HG02981 (cell line): Measurements from ENCODE around the gene SPATA25.
"Not testable (repeated sequence)": the region's sequence is repeated elsewhere in the genome, so short reads cannot be mapped to it uniquely, and the experiment has no call there.

Source experiments
- ATAC-seq: cut with Tn5 transposase; IDR thresholded peaks from one replicate; pipeline ENCODE4 v1.9.1; 2021; ENCODE audit warnings: mild to moderate bottlenecking, moderate library complexity; ENCODE audit not compliant: unreplicated experiment

SPATA25 gene

DNA sequence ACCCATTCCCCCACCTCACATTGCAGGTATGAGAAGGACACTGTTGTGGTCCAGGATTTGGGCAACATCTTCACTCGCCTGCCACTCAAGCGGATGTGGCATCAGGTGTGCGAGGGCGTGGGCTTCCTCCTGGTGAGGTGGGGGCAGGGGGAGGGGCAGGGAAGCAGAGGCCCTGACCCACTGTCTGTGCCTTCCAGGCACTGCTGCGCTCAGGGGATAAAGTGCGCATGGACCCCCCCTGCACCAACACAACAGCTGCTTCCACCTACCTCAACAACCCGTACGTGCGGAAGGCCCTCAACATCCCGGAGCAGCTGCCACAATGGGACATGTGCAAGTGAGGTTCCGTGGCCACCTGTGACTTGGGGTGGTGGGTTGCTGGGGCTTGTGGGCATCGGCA lies 7.4 kb upstream of the SPATA25 start:
- no peak for ATAC-seq

DNA sequence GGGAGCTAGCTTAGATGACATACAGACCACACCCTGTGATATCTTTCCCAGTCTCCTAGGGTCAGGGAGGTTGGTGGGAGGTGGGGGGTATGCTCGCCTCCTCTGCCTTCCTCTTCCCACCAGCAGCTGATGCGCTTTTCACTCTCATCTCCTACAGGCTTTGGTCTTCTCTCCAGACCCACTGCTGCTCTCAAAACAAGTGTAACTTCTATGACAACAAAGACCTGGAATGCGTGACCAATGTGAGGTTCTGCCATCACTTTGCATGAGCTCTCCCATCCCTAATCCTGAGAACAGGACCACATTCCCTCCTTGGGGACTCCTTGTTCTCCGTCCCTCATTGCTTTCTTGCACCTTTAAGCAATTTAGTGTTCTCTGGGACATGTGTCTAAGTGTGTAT lies 6.4 kb upstream of the SPATA25 start:
- ATAC-seq = no peak

DNA sequence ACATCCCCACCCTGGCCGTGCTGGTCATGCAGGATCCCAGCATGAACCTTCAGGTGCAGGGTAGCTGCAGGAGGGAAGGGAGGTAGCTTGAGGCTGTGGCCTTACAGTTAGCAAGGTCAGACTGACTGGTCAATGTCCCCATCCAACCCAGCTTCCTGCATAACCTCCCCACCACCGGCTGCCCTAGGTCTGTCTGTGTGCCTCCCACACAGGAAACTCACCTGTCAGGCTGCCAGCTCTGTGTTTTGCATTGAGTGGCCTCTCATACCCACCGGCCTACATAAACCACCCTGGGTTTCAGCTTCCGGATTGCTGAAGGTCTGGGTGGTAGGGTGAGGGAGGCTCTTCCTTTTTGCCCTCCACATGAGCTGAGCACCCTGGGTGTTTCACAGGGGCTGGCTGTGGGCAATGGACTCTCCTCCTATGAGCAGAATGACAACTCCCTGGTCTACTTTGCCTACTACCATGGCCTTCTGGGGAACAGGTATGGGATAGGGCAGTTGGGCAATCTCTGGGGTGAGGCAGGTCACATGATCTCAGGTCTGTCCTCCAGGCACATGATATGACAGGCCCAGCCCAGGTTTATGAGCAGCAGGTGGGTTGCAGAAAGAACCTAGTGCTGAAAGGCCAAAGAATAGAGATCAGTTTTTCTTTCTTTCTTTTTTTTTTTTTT lies 5.5 kb upstream of the SPATA25 start:
- ATAC-seq = no peak

GRCh38 chr20:45892049-45892825 lies 4.8 kb upstream of the SPATA25 start:
- no peak for ATAC-seq

DNA sequence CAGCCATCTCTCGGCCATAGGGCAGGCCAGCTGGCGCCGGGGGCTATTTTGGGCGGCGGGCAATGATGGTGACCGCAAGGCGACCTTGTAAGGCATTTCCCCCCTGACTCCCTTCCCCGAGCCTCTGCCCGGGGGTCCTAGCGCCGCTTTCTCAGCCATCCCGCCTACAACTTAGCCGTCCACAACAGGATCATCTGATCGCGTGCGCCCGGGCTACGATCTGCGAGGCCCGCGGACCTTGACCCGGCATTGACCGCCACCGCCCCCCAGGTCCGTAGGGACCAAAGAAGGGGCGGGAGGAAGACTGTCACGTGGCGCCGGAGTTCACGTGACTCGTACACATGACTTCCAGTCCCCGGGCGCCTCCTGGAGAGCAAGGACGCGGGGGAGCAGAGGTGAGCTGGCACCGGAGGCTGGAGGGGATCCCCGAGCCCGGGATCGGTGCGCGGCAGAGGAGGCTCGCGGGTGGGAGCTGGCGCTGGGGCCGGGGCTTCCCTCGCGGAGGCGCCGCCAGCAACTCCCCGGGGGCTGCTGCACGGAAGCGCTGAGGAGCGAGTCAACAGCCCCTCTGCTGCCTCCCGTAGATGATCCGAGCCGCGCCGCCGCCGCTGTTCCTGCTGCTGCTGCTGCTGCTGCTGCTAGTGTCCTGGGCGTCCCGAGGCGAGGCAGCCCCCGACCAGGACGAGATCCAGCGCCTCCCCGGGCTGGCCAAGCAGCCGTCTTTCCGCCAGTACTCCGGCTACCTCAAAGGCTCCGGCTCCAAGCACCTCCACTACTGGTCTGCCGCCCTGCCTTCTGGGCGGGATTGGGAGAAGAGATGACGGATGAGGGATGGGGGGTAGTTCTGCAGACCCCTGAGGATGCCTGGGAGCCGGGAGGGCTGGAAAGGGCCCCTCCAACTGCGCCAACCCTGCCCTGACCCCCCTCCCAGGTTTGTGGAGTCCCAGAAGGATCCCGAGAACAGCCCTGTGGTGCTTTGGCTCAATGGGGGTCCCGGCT lies 3.9 kb upstream of the SPATA25 start, which contains the start of the genes CTSA and NEURL2:
Gene CTSA, plus strand, starts transcription at position 351 of the 999 bp plus-strand sequence. Its CDS starts 234 bp downstream, at position 585.
Gene NEURL2, minus strand, starts transcription at position 224 of the 999 bp plus-strand sequence. Its CDS starts 217 bp downstream, at position 7.
- peak; percentile 70 for ATAC-seq

DNA sequence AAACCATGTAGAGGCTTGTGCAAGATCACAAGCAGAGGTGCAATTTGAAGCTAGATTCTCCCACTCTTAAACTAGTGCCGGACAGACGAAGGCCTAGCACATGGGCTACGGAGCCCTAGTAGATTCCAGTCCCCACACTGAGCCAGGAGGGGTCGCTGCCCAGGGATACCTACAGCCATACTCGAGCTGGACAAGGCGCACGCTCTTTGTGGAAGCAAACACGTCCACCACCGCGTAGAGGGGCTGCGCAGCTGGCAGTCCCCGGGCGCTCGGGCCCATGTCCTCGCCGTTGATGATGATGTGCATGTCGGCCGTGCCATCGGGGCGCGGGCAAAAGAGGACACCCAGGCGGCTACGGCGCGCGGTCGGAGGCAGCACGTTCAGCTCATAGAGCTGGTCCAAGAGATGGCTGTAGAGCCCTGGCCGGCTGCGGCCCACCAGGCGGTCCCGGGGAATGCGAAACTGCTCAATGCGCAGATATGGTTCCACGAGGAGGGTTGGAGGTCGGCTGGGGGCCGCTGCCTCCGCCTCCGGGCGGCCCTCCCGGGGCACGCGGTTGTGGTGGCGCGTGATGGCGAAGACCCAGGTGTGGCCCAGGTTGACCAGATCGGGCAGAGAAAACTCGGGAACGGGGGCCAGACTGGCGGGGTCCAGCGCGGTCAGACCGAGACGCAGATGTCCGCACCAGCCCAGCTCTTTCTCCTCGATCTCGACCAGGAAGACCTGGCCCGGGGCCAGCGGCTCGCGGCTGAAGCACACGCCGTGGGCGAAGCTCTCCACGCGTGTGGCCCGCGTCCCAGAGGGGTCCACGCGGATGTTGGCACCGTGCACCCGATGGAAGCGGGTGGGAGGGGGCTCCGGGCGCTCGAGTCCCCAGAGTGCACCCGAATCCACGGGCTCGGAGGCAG lies 2.9 kb upstream of the SPATA25 start:
- ATAC-seq = no peak

DNA sequence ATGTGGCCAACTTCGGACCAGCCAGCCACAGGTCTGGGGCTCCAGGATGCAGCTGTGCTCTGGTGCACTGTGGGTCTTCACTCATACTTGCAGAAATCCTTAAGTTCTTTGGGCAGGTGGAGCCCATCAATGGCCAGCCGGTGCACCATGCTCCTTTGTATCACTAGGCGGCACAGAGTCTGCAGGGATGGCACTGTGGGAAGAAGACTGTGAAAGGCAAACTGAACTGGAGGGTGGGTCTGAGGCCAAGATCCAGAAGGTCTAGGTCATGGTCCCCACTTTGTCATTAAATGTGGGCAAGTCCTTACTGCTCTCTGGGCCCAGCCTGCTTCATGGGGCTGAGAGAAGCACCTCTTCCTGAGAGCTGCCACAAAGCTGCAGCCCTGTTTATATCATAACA lies 1.3 kb upstream of the SPATA25 start:
- ATAC-seq = no peak

DNA sequence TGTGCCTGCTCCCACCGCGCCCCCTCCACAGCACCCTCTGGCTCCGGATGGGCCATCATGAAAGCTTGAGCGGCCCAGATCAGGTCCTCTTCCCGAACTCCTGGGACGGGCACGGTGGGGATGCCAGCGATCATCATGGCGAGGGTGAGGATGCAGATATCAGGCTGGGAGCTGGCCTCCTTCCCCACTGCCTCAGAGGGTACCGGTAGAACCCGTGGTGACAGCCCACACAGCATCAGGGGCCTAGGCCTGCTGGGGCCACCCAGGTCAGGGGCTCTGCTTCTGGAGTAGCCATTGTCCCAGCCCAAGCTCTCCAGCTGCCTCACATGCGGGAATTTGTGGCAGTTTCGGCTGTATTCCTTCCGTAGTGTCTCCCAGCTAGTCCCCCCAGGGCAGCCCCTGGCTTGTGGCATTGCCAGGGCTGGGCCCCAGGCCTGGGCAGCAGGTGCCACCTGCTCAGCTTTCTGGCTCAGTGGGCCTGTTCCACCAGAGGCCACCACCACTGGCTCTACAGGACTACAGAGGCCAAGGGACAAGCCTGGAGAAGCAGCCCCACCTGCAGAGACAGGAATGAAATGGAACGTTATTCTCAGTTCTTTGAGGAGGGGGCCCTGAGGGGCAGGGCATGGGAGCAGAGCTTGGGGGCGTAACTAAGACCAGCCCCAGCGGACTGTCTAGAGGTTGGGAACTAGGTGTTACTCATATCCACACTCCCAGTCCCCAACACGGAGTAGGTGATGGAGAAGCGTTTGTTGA lies 654 bp downstream of the SPATA25 start:
- no peak for ATAC-seq

DNA sequence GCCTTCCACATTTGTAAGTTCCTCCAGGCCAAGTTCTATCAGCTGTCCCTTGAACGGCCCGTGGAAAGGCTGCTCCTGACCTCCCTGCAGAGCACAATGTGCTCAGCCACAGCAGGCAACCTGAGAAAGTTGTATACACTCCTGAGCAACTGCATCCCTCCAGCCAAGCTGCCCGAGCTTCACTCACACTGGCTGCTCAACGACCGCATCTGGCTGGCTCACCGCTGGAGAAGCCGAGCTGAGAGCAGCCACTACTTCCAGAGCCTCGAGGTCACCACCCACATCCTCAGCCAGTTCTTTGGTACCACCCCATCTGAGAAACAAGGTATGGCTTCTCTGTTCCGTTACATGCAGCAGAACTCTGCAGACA lies 4.3 kb downstream of the SPATA25 start:
- ATAC-seq = no peak

GRCh38 chr20:45882469-45883099 lies 4.8 kb downstream of the SPATA25 start:
- ATAC-seq = no peak

- ATAC-seq = peak; percentile 99
Measured at GRCh38 chr20:45880988-45881788, 6.2 kb downstream of the SPATA25 start, which contains the start of gene ZSWIM1. Gene ZSWIM1 (plus strand): TSS chr20:45881227. CDS start chr20:45882593, 1,366 bp downstream.

GRCh38 chr20:45878076-45878761 lies 9.2 kb downstream of the SPATA25 start:
- no peak for ATAC-seq

DNA sequence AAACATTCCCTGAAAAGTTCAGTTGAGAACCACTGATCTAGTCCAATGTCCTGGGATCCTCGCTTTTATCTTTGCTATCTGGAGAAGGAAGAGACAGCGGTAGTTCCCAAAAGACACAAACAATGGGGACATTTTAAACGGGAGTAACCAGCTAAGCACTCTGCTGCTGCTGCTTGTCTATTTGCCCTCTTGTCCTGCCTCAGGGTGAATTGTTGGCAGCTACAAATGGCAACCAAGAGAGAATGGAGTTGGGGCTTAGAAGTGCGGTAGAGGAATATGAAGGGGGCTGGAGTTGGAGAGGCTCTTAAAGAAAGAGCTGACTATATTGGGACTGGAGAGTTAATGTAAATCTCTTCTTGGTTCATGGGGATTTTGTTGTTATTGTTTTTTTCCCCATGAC lies 12.8 kb downstream of the SPATA25 start:
- no peak for ATAC-seq

DNA sequence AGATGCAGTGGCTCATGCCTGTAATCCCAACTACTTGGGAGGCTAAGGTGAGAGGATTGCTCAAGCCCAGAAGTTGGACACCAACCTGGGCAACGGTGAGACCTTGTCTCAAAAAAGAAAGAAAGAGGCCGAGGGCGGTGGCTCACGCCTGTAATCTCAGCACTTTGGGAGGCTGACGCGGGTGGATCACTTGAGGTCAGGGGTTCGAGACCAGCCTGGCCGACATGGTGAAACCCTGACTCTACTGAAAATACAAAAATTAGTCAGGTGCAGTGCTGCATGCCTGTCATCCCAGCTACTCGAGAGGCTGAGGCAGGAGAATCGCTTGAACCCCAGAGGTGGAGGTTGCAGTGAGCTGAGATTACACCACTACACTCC lies 13.3 kb downstream of the SPATA25 start:
- not testable (repeated sequence) for ATAC-seq

GRCh38 chr20:45873409-45874103 lies 13.9 kb downstream of the SPATA25 start:
- ATAC-seq = no peak

DNA sequence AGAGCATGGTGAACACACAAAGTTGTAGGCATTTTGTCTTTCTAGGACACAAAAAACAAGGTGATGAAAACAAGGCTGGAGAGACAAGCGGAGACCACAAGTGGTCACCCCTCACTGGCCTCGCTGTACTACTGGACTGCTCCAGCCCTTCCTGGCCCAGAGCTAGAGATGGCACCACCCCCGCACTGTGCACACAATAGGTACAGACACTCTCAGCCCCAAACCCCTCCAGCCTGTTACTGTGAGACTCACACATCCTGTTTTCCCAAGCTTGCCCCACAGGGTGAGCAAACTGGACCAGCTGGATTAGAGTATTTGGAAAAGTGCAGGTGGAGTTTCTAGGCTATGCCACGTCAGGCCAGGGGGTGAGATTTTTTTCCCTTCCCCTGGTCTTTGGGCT lies 14.8 kb downstream of the SPATA25 start:
- no peak for ATAC-seq

DNA sequence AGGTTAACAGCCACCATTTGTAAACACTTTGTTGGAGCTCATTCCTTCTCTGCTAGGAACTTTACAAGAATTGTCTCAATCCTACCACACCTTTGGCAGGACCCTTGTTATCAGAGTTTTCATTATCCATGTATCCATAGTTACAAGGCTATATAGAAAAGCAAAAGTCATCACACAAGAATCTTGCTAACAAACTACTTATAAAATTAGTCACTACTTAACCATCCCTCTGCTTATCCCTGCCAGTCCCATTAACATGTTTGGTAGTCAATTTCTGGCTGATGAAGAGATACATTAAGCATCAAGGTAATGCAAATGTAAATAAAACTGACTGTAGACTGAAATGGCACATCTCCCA lies 19.6 kb downstream of the SPATA25 start:
- no peak for ATAC-seq
